KMS-11 (cell line): ENCODE measurements around the gene INTS7.

Experiments
- H2AFZ ChIP-seq: fragments of 200-600 bp; sonication (generic); 2 replicates; pipeline ENCODE4 v1.6.1; 2016; ENCODE audit warnings: antibody characterized with exemption, mixed run types, low read depth
- H3K27ac ChIP-seq: fragments of 200-600 bp; sonication (generic); 2 replicates; pipeline ENCODE4 v1.6.1; 2016; ENCODE audit warnings: mild to moderate bottlenecking, mixed run types
- H3K27me3 ChIP-seq: fragments of 200-600 bp; sonication (generic); 2 replicates; pipeline ENCODE4 v1.6.1; 2017; ENCODE audit warnings: mild to moderate bottlenecking, low read depth, mixed run types, moderate library complexity; ENCODE audit not compliant: insufficient read depth
- H3K36me3 ChIP-seq: fragments of 200-600 bp; sonication (generic); 2 replicates; pipeline ENCODE4 v1.6.1; 2017; ENCODE audit warnings: mild to moderate bottlenecking, mixed run types; ENCODE audit not compliant: insufficient read depth
- H3K4me1 ChIP-seq: fragments of 200-600 bp; sonication (generic); 2 replicates; pipeline ENCODE4 v1.6.1; 2016; ENCODE audit warnings: mild to moderate bottlenecking, low read depth, mixed run types; ENCODE audit not compliant: poor library complexity, severe bottlenecking
- H3K4me2 ChIP-seq: fragments of 200-600 bp; sonication (generic); 2 replicates; pipeline ENCODE4 v1.7.0; 2016; ENCODE audit warnings: mild to moderate bottlenecking, mixed run types
- H3K4me3 ChIP-seq: fragments of 200-600 bp; sonication (generic); IDR thresholded peaks from 2 replicates; pipeline ENCODE4 v1.6.1; 2017; ENCODE audit warnings: low read depth, low read length, mixed read lengths; ENCODE audit not compliant: insufficient read depth
- H3K79me2 ChIP-seq: fragments of 200-600 bp; sonication (generic); 2 replicates; pipeline ENCODE4 v1.6.1; 2016; ENCODE audit warnings: low read depth, mixed run types; ENCODE audit not compliant: insufficient read depth
- H3K9ac ChIP-seq: fragments of 200-600 bp; sonication (generic); 2 replicates; pipeline ENCODE4 v1.6.1; 2016; ENCODE audit warnings: mild to moderate bottlenecking, mixed run types
- H4K20me1 ChIP-seq: fragments of 200-600 bp; sonication (generic); 2 replicates; pipeline ENCODE4 v1.6.1; 2016; ENCODE audit warnings: mild to moderate bottlenecking, mixed run types; ENCODE audit not compliant: insufficient read depth
- TF ChIP-seq, protein P1 (sequence below): fragments of 200-600 bp; sonication (generic); conservative IDR thresholded peaks from 2 replicates; pipeline ENCODE4 v1.6.1; 2017; ENCODE audit warnings: low read depth, mild to moderate bottlenecking, antibody characterized with exemption, low read length, moderate library complexity, mixed read lengths

INTS7 gene

DNA sequence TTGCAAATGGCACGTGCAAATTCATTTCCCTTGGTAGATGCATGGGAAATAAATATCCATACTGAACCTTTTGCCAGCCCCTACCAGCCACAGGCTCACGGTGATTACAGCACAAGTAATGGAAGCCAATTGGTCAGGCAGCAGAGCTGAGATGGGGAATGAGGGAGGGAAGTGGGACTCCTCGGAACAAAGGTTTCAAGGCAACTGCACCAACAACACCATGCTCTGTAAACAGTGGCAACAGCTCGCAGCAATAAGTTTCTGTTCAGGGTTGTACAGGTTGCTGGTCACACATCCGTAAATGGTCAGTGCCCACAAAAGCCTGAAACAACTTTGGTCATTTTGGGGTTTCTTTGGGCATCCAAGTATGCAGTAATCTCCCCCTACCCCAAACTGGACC lies 142.1 kb downstream of the INTS7 start:
- Histone ChIP-seq H3K27me3 (no peaks in the 10 kb centered on the region), H3K4me1 (no peaks in the 10 kb centered on the region)
- TF ChIP-seq, protein P1, sequence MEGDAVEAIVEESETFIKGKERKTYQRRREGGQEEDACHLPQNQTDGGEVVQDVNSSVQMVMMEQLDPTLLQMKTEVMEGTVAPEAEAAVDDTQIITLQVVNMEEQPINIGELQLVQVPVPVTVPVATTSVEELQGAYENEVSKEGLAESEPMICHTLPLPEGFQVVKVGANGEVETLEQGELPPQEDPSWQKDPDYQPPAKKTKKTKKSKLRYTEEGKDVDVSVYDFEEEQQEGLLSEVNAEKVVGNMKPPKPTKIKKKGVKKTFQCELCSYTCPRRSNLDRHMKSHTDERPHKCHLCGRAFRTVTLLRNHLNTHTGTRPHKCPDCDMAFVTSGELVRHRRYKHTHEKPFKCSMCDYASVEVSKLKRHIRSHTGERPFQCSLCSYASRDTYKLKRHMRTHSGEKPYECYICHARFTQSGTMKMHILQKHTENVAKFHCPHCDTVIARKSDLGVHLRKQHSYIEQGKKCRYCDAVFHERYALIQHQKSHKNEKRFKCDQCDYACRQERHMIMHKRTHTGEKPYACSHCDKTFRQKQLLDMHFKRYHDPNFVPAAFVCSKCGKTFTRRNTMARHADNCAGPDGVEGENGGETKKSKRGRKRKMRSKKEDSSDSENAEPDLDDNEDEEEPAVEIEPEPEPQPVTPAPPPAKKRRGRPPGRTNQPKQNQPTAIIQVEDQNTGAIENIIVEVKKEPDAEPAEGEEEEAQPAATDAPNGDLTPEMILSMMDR = no peak

DNA sequence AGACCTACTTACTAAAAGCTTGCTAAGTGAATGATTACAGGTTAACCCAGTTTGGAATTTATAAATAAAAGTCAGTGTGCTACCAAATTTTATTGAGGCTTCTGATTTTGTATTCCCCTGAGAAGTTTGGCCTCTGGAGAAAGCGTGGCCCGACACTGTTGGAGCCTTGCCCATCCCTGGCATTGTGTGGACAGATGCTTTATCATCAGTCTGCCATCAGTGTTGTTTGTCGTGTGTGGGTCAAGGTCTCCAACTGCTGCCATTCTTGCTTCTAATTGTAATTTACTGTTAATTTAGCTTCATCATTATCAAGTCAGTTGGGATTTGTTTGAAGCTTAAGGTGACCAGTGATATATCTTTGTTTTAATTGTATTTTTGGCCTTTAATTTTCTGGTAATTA lies 142.8 kb downstream of the INTS7 start:
- Histone ChIP-seq H3K27ac (no peak overlapping the region), H3K9ac (no peak overlapping the region), H2AFZ (no peak overlapping the region), H3K4me1 (no peaks in the 10 kb centered on the region), H3K36me3 (no peaks in the 10 kb centered on the region), H4K20me1 (no peaks in the 10 kb centered on the region), H3K4me2 (no peak overlapping the region), H3K27me3 (no peaks in the 10 kb centered on the region), H3K4me3 (no peak overlapping the region), H3K79me2 (no peaks in the 10 kb centered on the region)
- TF ChIP-seq, protein P1 = no peak

More for the DNA sequence above, 142.1 kb downstream of the INTS7 start:
- Histone ChIP-seq H3K36me3 (no peaks in the 10 kb centered on the region), H3K27ac (no peak overlapping the region), H4K20me1 (no peaks in the 10 kb centered on the region), H3K4me2 (no peak overlapping the region), H3K79me2 (no peaks in the 10 kb centered on the region), H2AFZ (no peak overlapping the region), H3K9ac (no peak overlapping the region), H3K4me3 (no peak overlapping the region)

DNA sequence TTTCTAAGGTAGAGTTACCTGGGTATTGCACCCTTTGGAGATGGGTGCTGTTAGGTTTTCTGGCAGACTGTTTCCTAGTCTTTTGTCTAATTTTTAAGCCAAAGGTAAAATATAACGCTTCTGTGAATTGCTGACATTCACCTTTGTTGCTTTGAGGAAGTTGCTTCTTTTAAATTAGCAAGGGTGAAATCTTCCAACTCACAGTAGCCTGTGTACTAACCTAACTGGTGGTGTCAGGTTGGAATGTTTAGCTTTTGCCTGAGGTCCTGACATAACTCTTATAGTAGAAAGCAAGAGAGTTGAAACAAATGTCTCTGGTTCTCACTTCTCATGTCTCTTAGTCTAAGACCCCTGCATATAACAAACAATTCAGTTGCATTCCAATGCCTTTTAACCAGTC lies 143.6 kb downstream of the INTS7 start:
- Histone ChIP-seq H3K27me3 (no peaks in the 10 kb centered on the region), H3K36me3 (no peaks in the 10 kb centered on the region), H2AFZ (no peak overlapping the region), H3K4me2 (no peak overlapping the region), H3K79me2 (no peaks in the 10 kb centered on the region), H3K4me1 (no peaks in the 10 kb centered on the region), H3K9ac (no peak overlapping the region), H3K27ac (no peak overlapping the region), H3K4me3 (no peak overlapping the region), H4K20me1 (no peaks in the 10 kb centered on the region)
- TF ChIP-seq, protein P1 = no peak
